ENCODE data around the gene TUBB.
"Not testable (repeated sequence)": the region's sequence is repeated elsewhere in the genome, so short reads cannot be mapped to it uniquely, and the experiment has no call there.

TUBB gene

DNA sequence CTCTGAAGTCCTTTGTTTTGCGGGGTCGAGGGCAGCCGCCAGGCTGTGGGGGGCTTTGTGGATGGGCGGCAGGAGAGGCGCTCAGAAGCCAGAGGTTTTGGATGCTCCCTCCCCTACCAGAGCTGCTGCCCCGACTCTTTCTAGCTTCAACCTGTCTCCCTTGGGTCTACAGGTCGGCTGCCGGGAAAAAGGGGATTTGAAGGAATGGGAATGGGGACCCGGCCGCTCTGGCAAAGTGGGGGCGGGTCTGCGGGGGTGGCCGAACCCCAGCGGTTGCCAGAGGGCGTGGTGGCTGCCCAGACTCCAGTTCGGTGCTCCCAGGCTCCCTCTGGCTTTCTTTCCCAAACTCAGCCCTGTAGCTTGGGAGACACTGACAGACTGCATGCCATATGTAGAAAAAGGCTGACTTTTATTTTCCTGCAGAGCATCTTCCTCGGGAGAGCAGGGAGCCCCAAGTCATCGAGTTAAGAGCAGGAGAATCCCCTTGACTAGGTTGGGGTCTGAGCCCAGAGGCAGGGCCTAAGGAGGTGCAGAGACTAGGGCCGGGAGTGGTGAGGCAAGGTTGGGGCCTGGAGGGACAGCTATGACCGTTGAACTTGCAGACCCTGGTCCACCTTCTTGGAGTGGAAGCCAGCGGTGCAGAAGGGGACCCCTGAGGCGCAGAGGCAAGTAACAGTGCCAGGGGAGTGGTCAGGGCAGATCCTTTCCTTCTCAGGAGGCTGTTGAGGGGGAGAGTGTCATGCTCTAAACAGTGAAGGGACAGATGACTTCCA lies 32.3 kb upstream of the TUBB start:
- DNase-seq, result no peak

GRCh38 chr6:30688569-30688968 lies 31.6 kb upstream of the TUBB start:
- DNase-seq, result no peak

DNA sequence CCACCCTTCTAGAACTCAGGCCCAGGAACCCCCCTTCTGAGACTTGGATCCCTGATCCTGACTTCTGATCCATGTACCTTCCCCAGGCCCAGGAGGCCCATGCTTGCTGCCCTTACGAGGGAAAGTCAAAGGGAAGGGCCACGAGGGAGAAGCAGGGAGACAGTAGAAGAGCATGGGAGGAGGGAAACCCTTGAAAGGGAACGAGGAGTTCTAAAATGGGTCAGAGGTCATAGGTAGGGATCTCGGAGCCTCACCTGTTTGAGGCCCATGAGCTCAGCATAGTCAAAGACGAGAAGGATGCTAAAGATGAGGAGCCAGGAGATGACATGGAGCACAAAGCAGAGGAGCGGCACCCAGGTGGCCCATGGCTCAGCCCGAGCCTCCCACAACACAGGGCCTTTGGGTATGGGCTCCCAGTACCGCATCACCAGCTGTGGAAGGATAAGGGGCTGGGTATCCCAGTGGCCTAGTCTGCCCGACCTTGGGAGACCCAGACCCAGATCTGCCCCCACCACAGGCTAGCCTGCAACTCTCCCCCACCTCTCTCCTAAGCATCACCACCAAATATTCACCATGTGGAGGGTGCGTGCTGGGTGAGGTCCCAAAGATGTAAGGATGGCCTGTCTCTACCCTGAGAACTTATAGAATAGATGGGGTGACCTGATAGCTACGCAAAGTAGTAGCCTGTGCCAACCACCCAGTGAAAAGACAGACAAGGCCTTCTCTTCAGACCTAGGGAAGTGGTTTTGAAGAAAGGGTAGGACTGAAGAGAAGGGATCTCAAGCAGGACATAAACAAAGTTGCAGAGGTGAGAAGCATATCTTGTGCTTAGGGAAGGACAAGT lies 30.9 kb upstream of the TUBB start:
- no peak for DNase-seq

- no peak for DNase-seq
Measured at GRCh38 chr6:30689985-30690384, 30.2 kb upstream of the TUBB start.

- peak; percentile 74 for DNase-seq
Measured at GRCh38 chr6:30690403-30691207, 29.5 kb upstream of the TUBB start, which contains the start of gene NRM. Gene NRM, minus strand, starts transcription at chr6:30690984. Its CDS starts 10 bp downstream, at chr6:30690974.

- no peak for DNase-seq
Measured at GRCh38 chr6:30691208-30691847, 28.8 kb upstream of the TUBB start.

DNA sequence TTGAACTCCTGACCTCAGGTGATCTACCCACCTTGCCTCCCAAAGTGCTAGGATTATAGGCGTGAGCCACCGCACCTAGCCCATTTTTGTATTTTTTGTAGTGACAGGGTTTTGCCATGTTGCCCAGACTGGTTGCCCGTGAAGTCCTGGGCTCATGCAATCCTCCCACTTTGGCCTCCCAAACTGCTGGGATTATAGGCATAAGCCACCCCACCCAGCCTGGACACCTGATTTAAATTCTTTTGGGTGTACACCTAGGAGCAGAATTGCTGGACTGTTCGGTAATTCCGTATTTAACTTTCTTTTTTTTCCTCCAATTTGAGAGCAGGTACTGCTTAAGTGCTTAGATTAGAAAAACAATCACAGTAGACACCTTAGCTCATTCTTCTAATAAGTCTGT lies 23.7 kb upstream of the TUBB start:
- DNase-seq, result no peak

GRCh38 chr6:30700340-30700739 lies 19.8 kb upstream of the TUBB start:
- DNase-seq, result no peak

GRCh38 chr6:30703011-30703410 lies 17.1 kb upstream of the TUBB start:
- no peak for DNase-seq

- DNase-seq, result no peak
Measured at GRCh38 chr6:30703821-30704220, 16.3 kb upstream of the TUBB start.

DNA sequence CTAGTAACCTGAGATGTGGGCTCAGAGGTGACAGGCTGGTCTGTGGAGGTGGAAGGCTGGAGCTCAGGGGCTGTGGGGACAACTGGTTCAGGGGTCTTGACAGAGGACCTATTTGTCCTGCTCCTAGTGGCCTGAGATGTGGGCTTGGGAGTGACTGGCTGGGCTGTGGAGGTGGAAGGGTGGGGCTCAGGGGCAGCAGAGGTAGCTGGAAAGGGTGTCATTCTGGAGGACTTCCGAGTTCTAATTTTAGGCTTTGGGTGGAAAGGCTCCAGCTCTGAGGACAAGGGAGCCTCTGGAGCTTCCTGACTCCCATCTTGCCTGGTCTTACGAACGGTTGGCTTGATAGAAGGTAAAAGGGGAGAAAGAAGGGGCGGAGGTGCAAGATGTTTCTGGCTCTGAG lies 14.5 kb upstream of the TUBB start:
- DNase-seq, result no peak

- no peak for DNase-seq
Measured at GRCh38 chr6:30707281-30707850, 12.8 kb upstream of the TUBB start.

DNA sequence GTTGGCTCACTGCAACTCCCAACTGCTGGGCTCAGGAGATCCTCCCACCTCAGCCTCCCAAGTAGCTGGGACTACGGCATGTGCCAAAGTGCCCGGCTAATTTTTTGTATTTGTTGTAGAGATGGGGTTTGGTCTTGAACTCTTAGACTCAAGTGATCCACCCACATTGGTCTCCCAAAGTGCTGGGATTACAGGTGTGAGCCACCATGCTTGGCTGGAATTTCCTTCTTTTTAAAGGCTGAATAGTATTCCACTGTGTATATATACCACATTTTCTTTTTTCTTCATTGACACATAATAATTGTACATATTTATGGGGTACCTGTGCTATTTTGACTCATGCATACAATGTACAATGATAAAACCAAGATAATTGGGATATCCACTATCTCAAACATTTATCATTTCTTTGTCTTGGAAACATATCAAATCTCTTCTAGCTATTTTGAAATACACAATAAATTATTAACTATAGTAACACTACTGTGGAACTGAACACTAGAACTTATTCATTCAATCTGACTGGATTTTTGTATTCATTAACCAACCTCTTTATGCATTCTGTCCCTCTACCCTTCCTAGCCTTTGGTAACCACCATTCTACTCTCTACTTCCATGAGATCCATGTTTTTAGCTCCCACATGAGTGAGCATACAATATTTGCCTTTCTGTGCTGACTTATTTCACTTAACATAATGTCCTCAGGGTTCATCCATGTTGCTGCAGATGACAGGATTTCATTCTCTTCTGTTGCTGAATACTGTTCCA lies 10.9 kb upstream of the TUBB start:
- no peak for DNase-seq

DNA sequence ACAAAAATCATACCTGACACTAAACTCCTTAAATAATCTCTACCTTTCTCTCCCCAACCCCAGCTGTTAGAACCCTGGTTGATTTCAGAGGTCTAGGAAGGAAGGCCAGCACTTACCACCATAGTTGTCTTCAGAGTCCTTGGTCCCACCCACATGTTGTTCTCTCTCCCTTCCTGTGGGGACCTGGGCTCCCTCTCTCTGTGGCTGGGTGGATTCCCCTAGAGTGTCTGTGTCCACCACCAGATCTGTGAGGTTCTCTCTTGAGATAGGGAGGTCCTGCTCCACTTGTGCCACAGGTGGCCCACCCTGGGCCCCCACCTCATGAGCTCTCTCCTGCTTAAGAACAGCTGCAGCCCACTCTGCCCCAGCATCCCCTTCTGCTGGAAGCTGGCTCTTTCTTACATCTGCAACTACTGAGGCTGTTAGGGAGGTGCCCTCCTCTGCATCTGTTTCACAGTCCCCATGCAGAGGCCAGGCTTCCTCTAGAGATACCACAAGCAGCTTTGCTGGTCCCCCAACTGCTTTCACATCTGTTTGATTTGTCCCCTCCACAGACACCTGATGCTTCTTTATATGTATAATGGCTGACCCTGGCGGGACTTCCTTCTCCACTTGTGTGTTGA lies 8.3 kb upstream of the TUBB start:
- peak in 1 of 2 donors; percentile 25 for DNase-seq

DNA sequence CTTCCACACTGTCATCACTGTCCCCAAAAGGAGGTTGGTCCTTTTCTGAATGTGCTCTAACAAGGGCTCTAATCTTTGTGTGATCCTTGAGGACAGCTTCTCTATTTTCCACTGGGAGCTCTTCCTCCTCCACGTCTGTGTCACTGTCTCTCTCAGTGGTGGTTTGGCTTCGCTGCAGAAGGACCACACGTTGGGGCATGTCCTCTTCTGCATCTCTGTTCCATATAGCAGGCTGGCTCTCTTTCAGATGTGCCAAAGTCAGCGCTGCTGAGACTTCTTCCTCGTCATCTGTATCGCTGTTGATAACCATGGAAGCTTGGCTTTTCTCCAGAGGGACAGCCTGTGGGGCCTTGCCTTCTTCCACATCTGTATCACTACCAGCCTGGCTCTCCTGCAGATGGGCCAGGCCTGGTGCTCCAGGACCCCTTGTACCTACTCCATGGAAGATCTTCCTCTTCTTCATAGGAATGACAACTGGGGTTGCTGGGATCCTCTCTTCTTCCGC lies 7.7 kb upstream of the TUBB start:
- DNase-seq, result no peak

- no peak for DNase-seq
Measured at GRCh38 chr6:30714263-30714662, 5.9 kb upstream of the TUBB start.

- DNase-seq, result no peak
Measured at GRCh38 chr6:30716879-30717128, 3.3 kb upstream of the TUBB start.

DNA sequence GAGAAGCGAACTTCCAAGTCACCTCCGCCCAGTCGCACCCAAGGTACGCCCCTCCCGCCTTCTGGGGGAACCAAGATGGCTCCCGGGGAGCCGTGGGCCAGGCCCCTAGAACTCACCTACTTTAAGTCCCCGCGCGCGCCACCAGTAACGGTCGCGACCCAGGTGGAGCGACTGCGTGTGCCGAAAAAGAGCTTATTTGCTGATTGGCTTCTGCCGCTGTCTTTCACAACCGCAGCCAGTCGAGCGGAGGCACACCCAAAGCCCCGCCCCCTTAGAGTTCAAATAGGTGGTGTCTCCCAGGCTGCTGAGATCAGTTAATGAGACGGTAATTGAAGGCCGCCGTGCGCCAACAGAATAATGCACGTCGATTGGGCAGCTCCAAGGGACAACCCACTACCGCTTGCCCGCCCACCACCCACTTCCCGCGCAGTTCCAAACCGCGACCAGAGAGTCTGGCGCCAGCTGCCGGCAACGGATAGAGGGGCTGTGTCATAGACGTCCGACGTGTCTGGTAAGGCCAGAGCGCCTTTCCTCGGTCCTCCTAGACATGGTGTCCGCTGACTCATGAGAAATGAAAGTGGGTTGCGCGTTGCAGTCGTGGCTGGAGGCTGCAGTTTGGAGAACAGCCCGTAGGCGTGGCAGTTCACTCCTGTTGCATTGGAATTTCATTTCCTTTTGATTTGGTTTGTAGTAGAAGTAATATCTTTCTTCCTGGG lies 2.9 kb upstream of the TUBB start, which contains the start of gene MDC1:
Gene MDC1, minus strand, starts transcription at position 153 of the 716 bp plus-strand sequence. CDS start 2,106 bp downstream, outside the sequence.
- DNase-seq, result peak; percentile 85 to 100

- not testable (repeated sequence) for DNase-seq
Measured at GRCh38 chr6:30717845-30718720, 2.1 kb upstream of the TUBB start.
